Pulmonary artery endothelial cell (primary cell): ENCODE data around the gene SPATA31E1. TPM values are rescaled to one million over a fixed set of nuclear protein-coding genes. Genes with fewer than 3 reads are reported as not detected.

Experiments used
- DNase-seq: peaks from one replicate; pipeline ENCODE4 v3.0.0-alpha.2; 2011; ENCODE audit warnings: low read depth, low spot score
- total RNA-seq: library from RNA; depleted of rRNA; stranded (reverse); fragments of >200 nt; gene quantifications from 2 replicates; pipeline ENCODE4 v1.2.3, GENCODE V29; 2014

Gene SPATA31E1
- total RNA-seq, 1 donor from 2014 or later = not detected

DNA sequence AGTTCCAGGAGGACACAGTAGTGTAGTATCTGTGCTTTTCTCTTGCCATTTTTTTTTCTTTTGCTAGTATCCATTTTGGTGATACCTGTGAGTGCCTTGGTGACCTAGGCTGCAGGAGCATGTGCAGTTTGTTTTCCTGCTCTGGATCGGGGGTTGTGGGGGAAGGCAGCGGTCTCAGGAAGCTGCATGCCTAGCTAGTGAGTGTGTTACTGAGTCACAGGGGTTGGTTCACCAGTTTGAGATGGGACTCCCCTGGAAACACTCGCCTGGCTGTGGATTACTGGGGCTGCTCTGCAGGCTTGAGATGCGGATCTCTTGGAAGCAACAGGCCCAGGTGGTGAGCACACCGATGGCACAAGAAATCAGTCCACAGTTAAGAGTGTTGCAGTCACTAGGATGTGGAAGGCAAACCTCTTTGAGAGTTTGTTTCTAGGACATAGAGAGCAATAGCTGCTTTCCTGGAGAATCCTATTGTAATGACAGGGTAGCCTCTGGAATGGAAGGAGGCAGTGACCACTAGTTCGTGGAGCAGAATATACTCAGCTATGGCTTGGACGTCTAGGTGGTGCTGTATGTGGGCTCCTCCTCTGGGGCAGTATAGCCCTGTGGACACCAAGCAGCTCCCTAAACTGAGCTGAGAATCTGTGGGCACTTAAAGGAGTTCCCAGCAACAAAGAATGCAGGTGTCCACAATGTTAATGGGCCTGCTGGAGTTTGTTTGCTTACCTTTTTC is 20.0 kb upstream of the SPATA31E1 start:
- DNase-seq = no peak

DNA sequence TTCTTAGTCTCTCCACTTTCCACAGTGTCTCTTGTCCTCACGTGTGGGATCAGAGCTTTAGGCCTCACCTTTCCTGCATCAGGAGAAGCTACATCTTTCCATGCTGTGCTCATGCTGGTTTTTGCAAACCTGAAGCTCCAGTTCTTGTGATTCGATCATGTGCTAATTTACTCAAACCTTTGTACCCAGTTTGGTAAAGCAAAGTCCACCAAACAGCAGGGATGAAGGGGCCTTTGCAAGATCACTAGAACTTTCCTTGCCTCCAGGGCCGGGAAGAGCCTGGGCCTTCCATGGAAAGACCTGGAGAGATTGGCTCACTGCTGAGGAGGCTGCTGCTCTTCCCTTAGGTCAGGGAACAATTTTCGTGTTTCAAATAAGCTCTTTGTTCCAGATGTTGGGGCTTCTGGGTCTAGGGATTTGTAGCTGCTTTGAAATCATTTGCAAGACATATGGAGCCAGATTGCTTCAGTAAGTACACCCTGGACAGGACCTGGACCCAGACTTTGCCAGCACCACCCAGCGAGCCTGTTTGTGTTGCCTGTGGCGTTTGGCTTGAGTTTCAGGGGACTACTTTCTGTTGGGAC is 18.7 kb upstream of the SPATA31E1 start:
- no peak for DNase-seq

GRCh38 chr9:87864915-87865314 is 17.8 kb upstream of the SPATA31E1 start:
- DNase-seq = no peak

GRCh38 chr9:87865626-87866025 is 17.1 kb upstream of the SPATA31E1 start:
- no peak for DNase-seq

GRCh38 chr9:87867391-87867790 is 15.3 kb upstream of the SPATA31E1 start:
- DNase-seq = no peak

DNA sequence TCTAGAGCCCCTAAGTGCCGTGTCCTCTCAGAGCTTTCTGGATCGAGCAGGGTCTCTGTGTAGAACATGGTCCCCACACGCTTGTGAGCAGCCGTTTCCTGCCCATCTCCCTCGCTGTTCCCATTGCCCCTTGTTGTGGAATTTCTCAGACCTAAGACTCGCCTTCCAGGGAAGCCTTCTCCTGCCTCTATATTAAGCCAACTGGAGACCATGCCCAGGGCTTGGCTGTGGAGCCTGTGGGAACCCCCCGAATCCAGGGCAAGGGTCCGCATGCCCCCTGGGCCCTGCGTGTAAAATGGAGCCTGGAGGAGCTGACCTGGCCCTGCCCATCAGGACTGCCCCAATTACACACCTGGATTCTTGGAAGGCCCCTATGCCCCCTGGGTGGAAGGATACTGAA is 14.5 kb upstream of the SPATA31E1 start:
- DNase-seq = no peak

DNA sequence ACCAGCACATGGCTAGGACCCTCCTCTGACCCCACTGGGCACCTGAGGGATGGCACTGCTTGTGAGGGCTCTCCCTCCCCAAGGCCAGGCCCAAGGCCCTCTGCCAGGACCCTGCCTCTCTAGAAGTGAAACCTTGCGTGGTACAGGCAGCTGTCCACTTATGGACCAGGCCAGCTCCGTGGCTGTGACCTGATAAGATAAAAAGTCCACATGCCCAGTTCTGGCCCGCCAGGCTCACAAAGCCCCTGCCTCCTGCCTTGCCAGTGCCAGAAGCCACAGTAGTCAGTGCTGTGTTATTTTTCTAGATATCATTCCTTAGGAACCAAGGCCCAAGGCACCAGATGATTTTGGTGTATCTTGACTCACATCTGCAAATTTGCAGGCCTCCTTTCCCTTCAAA is 14.0 kb upstream of the SPATA31E1 start:
- no peak for DNase-seq

DNA sequence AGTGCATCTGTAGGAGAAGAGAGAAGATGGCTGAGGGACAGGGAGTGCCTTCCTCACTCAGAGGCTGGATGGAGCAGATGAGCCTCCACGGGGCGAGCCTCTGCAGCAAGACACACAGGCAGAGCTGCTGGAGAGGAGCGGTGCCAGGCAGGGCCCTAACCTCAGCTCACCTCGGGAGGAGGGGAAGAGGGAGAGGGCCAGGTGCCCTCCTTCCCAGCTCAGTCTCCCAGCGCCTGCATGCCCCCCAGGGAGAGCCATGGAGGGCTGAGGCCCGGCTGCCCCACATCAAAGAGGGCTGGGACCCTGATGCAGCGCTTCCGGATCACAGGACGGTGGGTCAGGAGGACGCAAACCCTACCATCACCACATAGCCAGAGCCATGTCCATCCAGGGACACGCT is 13.6 kb upstream of the SPATA31E1 start:
- DNase-seq = no peak

DNA sequence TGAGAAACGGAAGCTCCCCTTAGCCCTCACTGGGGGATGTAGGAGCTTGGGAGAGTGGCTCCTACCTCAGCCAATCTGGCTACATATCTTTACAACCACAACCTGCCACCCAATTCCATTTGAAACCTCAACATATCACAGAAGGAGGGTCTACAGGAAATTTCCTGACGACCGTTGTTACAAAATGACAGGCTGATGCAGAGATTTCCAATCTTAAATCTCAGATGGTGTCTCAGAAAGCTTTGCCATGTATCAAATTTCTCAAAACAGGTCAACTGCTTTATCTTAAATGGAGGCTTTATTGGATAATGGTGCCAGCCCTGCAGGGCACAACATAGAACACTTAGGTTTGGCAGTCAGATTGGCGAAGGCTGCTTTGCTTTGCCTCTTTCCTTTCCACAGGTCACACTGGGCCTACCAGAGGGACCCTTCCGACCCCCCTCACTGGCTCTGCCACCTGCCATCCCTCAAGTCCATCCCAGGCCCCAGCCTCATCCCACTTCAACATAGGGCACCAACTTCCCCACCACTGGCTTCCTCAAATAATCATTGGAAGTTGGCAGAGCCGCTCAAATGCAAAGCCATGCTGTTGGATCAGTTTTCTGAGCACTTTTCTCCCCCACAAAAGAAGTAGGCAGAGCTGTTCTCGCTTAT is 11.1 kb upstream of the SPATA31E1 start:
- DNase-seq = no peak

GRCh38 chr9:87872079-87872624 is 10.5 kb upstream of the SPATA31E1 start:
- DNase-seq = no peak

- no peak for DNase-seq
Measured at GRCh38 chr9:87873607-87874303, 8.9 kb upstream of the SPATA31E1 start.

DNA sequence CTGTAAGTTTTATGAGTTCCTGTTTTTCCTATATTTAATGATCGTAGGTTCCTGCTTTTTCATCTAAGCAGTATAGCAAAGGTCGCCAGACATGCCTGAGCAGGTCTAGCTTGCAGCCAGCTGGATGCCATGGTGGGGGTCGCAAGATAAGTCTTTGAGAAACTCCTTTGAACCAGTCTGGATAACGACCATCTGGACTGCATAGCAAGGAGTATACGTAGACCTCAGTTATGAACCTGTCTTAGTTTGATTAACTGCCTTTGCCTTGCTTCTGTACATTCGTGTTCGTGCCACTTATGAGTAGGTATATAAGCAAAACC is 8.4 kb upstream of the SPATA31E1 start:
- no peak for DNase-seq

GRCh38 chr9:87875060-87875459 is 7.6 kb upstream of the SPATA31E1 start:
- no peak for DNase-seq

GRCh38 chr9:87875831-87876545 is 6.7 kb upstream of the SPATA31E1 start:
- no peak for DNase-seq

DNA sequence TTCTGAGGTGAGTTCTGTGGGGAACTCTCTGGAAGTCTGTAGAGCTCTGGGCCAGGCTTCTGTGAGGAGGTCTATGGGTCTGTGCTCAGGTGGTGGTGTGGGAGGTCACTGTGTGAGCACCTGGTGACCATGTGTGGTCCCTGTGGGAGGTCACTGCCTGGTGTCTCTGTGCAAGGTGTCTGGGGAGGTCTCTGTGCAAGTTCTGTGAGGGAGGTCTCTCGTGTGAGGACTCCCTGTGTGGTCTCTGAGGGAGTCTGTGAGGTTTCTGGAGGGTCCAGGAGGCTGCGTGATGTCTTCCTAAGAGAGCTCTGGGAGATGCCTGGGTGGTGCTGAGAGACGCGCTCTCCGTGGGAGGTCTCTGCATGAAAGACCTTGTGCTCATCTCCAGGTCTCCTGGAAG is 6.0 kb upstream of the SPATA31E1 start:
- no peak for DNase-seq

DNA sequence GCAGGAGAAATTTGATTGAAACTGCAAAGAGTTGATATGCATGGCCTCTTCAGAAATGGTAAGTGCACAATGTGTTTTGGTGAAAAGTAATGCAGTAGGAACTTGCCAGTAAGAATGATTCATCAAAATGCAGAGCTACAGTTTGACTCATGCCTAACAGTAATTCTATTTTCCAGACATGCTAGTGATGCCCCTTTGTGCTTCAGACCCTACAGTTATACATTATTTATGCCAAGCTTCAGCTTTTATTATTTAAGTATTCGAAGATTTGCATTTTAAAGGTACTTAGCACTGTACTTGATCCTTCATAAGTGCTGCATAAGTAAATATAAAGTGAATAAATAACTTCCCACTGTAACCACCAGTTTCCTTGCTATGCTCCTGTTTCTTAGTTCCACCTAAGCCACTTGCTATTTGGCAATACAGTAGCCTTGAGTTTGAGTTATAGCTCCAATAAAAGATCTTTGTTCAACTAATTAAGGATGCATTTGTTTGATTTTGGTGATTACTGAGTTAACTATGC is 3.6 kb upstream of the SPATA31E1 start:
- DNase-seq = no peak

- no peak for DNase-seq
Measured at GRCh38 chr9:87880116-87880515, 2.6 kb upstream of the SPATA31E1 start.

DNA sequence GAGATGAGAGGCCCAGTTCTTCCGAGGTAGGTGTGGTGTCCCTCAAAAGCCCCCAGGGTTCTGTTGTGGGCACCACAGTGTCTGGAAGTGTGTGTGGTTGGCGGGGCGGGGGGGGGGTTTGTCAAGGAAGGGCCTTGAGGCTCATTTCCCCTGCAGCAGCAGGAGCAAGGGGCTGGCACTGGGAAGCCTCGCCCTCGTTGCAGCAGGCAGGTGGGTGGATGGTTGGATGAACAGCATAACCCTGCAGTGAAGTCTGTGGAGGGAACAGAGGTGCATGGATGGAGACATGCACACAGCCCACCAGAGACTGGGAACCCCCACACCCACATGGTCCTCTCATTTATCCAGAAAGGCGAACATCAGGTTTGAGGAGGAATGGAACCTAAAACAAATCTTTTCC is 2.0 kb upstream of the SPATA31E1 start:
- DNase-seq = no peak

- no peak for DNase-seq
Measured at GRCh38 chr9:87883274-87883673, 597 bp downstream of the SPATA31E1 start.

DNA sequence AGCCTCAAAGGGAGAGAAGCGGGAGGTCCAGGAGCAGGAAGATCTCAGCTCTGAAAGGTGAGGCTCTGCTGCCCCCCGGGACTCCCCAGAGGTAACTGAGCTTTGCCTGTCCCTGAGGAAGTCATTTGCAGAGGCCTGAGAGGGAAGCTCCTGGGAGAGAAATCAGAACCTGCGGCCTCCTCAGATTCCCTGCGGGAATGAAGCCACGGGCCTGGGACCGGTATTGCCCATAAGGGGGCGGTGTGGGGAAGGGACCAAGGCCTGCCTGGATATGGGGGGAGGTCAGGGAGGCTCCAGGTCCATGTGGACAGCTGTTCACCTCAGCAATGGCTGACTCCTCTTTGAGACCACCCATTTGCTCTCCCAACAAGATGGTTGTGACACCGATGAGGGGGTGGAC is 1.3 kb downstream of the SPATA31E1 start:
- no peak for DNase-seq
